WERI-Rb-1 (cell line): ENCODE data around the gene NMNAT2.
A peak's percentile ranks its signal among the peaks of the same experiment; 100 is the strongest.

Experiments used
- DNase-seq: peaks from one replicate; pipeline ENCODE4 v3.0.0-alpha.2; 2020
- H3K27ac ChIP-seq: fragments of 250-450 bp; sonication (Bioruptor Pico); 2 replicates; pipeline ENCODE4 v1.5.1; 2020; ENCODE audit warnings: mild to moderate bottlenecking, moderate library complexity
- H3K27me3 ChIP-seq: fragments of 250-450 bp; sonication (Bioruptor Pico); 2 replicates; pipeline ENCODE4 v1.5.1; 2021; ENCODE audit warnings: mild to moderate bottlenecking, low read depth, moderate library complexity; ENCODE audit not compliant: insufficient read depth, severe bottlenecking
- H3K36me3 ChIP-seq: fragments of 250-450 bp; sonication (Bioruptor Pico); 2 replicates; pipeline ENCODE4 v1.5.1; 2020; ENCODE audit warnings: mild to moderate bottlenecking, moderate library complexity
- H3K4me3 ChIP-seq: 2 replicates; pipeline ENCODE4 v1.5.1; 2011; ENCODE audit warnings: low read depth, mild to moderate bottlenecking, control low read depth, low read length
- H3K9me3 ChIP-seq: fragments of 250-450 bp; sonication (Bioruptor Pico); 2 replicates; pipeline ENCODE4 v1.5.1; 2021; ENCODE audit warnings: mild to moderate bottlenecking, moderate library complexity; ENCODE audit not compliant: severe bottlenecking
- CTCF ChIP-seq: IDR thresholded peaks from 2 replicates; pipeline ENCODE4 v1.5.1; 2011; ENCODE audit warnings: low read depth, mild to moderate bottlenecking, control low read depth, inconsistent platforms, low read length

NMNAT2 gene

GRCh38 chr1:183310753-183311479 lies 107.3 kb downstream of the NMNAT2 start:
- H3K27me3 ChIP-seq, result no peaks in the 10 kb centered on the region

GRCh38 chr1:183308719-183309118 lies 109.5 kb downstream of the NMNAT2 start:
- TF ChIP-seq CTCF, result no peak
- Histone ChIP-seq H3K27ac (no peak overlapping the region), H3K36me3 (no peaks in the 10 kb centered on the region), H3K4me3 (no peak overlapping the region), H3K9me3 (no peaks in the 10 kb centered on the region), H3K27me3 (no peaks in the 10 kb centered on the region)
- no peak for DNase-seq

More at GRCh38 chr1:183310753-183311479, 107.3 kb downstream of the NMNAT2 start:
- no peak for DNase-seq
- H3K36me3 ChIP-seq, result no peaks in the 10 kb centered on the region
- no peaks in the 10 kb centered on the region for H3K9me3 ChIP-seq
- H3K4me3 ChIP-seq, result no peak overlapping the region
- TF ChIP-seq CTCF, result no peak
- no peak overlapping the region for H3K27ac ChIP-seq

- Histone ChIP-seq H3K4me3 (no peak overlapping the region), H3K27me3 (no peaks in the 10 kb centered on the region), H3K36me3 (no peaks in the 10 kb centered on the region), H3K9me3 (no peaks in the 10 kb centered on the region), H3K27ac (no peak overlapping the region)
- peak; percentile 16; the same call in 1 of the 2 replicates for TF ChIP-seq CTCF
- no peak for DNase-seq
Measured at GRCh38 chr1:183306317-183307042, 111.7 kb downstream of the NMNAT2 start.

- TF ChIP-seq CTCF, result no peak
- Histone ChIP-seq H3K9me3 (no peaks in the 10 kb centered on the region), H3K4me3 (no peak overlapping the region), H3K36me3 (no peaks in the 10 kb centered on the region), H3K27me3 (no peaks in the 10 kb centered on the region), H3K27ac (no peak overlapping the region; the same call in 1 of the 2 replicates)
- peak; percentile 55 for DNase-seq
Measured at GRCh38 chr1:183304440-183305107, 113.6 kb downstream of the NMNAT2 start.

- Histone ChIP-seq H3K36me3 (no peaks in the 10 kb centered on the region), H3K4me3 (no peak overlapping the region), H3K27ac (no peak overlapping the region), H3K9me3 (no peaks in the 10 kb centered on the region), H3K27me3 (no peaks in the 10 kb centered on the region)
- no peak for TF ChIP-seq CTCF
- DNase-seq, result no peak
Measured at GRCh38 chr1:183303901-183304300, 114.3 kb downstream of the NMNAT2 start.
